ENCODE data around the gene NRBF2.

DNA sequence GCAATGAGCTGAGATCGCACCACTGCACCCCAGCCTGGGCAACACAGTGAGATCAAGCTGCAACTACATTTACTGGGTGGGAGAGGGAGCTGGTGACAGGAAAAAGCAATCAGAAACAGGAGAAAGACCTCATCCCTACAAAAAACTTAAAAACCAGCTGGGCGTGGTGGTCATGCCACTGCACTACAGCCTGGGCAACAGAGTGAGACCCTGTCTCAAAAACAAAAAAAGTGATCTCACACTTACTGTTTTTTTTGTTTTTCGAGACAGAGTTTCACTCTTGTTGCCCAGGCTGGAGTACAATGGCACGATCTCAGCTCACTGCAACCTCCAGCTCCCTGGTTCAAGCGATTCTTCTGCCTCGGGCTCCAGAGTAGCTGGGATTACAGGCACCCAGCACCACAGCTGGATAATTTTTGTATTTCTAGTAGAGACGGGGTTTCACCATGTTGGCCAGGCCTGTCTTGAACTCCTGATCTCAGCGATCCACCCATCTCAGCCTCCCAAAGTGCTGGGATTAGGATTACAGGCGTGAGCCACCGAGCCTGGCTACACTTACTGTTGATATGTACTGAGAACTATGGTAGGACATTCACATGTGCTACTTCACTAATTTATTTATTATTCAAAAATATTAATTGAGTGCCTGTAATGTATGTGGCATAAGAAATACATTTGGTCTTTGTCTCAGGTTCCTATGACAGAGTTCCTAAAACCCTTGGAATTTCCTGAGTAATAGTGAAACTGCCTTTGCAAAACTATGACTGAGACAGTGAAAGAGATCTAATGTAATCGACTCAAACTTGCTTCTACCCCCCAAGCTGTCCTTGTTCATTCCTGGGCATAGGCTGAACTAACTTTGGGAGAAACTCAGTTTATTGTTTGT, 27.7 kb upstream of the NRBF2 start:
- TF ChIP-seq, protein P1, sequence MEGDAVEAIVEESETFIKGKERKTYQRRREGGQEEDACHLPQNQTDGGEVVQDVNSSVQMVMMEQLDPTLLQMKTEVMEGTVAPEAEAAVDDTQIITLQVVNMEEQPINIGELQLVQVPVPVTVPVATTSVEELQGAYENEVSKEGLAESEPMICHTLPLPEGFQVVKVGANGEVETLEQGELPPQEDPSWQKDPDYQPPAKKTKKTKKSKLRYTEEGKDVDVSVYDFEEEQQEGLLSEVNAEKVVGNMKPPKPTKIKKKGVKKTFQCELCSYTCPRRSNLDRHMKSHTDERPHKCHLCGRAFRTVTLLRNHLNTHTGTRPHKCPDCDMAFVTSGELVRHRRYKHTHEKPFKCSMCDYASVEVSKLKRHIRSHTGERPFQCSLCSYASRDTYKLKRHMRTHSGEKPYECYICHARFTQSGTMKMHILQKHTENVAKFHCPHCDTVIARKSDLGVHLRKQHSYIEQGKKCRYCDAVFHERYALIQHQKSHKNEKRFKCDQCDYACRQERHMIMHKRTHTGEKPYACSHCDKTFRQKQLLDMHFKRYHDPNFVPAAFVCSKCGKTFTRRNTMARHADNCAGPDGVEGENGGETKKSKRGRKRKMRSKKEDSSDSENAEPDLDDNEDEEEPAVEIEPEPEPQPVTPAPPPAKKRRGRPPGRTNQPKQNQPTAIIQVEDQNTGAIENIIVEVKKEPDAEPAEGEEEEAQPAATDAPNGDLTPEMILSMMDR (IDR thresholded peaks at IDR 0.05): no peak
- TF ChIP-seq EP300 (IDR thresholded peaks at IDR 0.05) (no peak), POLR2A (IDR thresholded peaks at IDR 0.05) (no peak)
